Measurements from ENCODE around the gene SOD1.

DNA sequence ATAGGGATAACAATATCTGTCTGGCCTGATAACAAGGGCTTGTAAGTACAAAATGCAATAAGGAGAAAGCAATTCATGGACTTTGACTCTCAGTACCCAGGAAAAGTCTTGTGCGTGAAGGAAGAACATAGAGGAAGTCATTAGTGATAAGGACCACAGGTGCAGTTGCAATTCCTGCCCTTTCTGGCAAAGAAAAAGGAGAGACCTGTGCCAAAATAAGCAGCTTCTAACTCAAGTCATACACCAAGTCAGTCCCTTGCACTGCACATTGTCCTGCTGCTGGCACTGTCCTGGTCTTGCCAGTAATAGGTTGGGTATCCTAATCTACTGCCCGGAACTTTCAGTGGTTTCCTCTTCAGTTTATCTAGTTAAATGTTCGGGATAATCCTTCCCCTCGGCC lies 14.8 kb upstream of the SOD1 start:
- TF ChIP-seq, protein P1, sequence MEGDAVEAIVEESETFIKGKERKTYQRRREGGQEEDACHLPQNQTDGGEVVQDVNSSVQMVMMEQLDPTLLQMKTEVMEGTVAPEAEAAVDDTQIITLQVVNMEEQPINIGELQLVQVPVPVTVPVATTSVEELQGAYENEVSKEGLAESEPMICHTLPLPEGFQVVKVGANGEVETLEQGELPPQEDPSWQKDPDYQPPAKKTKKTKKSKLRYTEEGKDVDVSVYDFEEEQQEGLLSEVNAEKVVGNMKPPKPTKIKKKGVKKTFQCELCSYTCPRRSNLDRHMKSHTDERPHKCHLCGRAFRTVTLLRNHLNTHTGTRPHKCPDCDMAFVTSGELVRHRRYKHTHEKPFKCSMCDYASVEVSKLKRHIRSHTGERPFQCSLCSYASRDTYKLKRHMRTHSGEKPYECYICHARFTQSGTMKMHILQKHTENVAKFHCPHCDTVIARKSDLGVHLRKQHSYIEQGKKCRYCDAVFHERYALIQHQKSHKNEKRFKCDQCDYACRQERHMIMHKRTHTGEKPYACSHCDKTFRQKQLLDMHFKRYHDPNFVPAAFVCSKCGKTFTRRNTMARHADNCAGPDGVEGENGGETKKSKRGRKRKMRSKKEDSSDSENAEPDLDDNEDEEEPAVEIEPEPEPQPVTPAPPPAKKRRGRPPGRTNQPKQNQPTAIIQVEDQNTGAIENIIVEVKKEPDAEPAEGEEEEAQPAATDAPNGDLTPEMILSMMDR (IDR thresholded peaks at IDR 0.05; ENCODE audit: poor library complexity), result no peak
- no peak for TF ChIP-seq EZH2 (IDR thresholded peaks at IDR 0.05; ENCODE audit: borderline replicate concordance)
